CD14-positive monocyte (primary cell): ENCODE data around the gene ABCG4. TPM values are rescaled to one million over a fixed set of nuclear protein-coding genes. Genes with fewer than 3 reads are reported as not detected.
A peak's percentile ranks its signal among the peaks of the same experiment; 100 is the strongest.

Source experiments
- DNase-seq, 3 donors: peaks; one replicate each; pipeline ENCODE4 v3.0.0-alpha.2; 2011 to 2022
- H2AFZ ChIP-seq: 2 replicates; pipeline ENCODE4 v1.6.0; 2012; ENCODE audit warnings: mild to moderate bottlenecking, low read depth, low read length, inconsistent platforms; ENCODE audit not compliant: insufficient read depth, poor library complexity, severe bottlenecking
- H3K27ac ChIP-seq, 2 donors: 1 replicate in 1 of 2; 2 replicates in 1 of 2; pipeline ENCODE4 v1.5.1; 2012 to 2013; ENCODE audit warnings: low read length in 2 of 2, control low read depth in 1 of 2, inconsistent platforms in 1 of 2, low read depth in 1 of 2, mild to moderate bottlenecking in 1 of 2
- H3K27me3 ChIP-seq, 2 donors: one replicate each; pipeline versions ENCODE4 v1.6.0 to v1.6.1; 2011 to 2013; ENCODE audit warnings: low read length in 2 of 2; ENCODE audit not compliant: control insufficient read depth in 2 of 2, insufficient read depth in 2 of 2
- H3K36me3 ChIP-seq, 2 donors: replicated peaks in 1 of 2; 1 replicate in 1 of 2; 2 replicates in 1 of 2; pipeline versions ENCODE4 v1.5.1 to v1.6.1; 2012 to 2013; ENCODE audit warnings: low read length in 2 of 2, control low read depth in 1 of 2, inconsistent platforms in 1 of 2, mild to moderate bottlenecking in 1 of 2; ENCODE audit not compliant: insufficient read depth in 2 of 2, control insufficient read depth in 1 of 2
- H3K4me1 ChIP-seq, 2 donors: 1 replicate in 1 of 2; 2 replicates in 1 of 2; pipeline versions ENCODE4 v1.5.1 to v1.6.1; 2012 to 2013; ENCODE audit warnings: low read length in 2 of 2, control low read depth in 1 of 2, inconsistent platforms in 1 of 2, mild to moderate bottlenecking in 1 of 2, moderate library complexity in 1 of 2; ENCODE audit not compliant: insufficient read depth in 2 of 2, control insufficient read depth in 1 of 2
- H3K4me2 ChIP-seq: replicated peaks from 2 replicates; pipeline ENCODE3; 2012; ENCODE audit warnings: low read length, moderate library complexity, mild to moderate bottlenecking; ENCODE audit not compliant: poor library complexity, severe bottlenecking; ENCODE audit errors: extremely low read depth
- H3K4me3 ChIP-seq, 3 experiments: fragments of 200-600 bp in 1 of 3; sonication (generic) in 1 of 3; replicated peaks in 1 of 3; 1 replicate in 2 of 3; 2 replicates in 1 of 3; pipeline ENCODE4 v1.5.1; 2011 to 2013; ENCODE audit warnings: low read length in 3 of 3, mild to moderate bottlenecking in 3 of 3, control low read depth in 2 of 3, low read depth in 2 of 3, inconsistent platforms in 1 of 3, moderate library complexity in 1 of 3
- H3K79me2 ChIP-seq: 2 replicates; pipeline ENCODE4 v1.6.0; 2012; ENCODE audit warnings: mild to moderate bottlenecking, control low read depth, inconsistent platforms, low read length, moderate library complexity; ENCODE audit not compliant: insufficient read depth
- H3K9ac ChIP-seq: 2 replicates; pipeline ENCODE4 v1.6.0; 2017; ENCODE audit warnings: low read length, mild to moderate bottlenecking; ENCODE audit not compliant: insufficient read depth, poor library complexity, severe bottlenecking
- H3K9me3 ChIP-seq, 2 donors: replicated peaks in 1 of 2; 1 replicate in 1 of 2; 2 replicates in 1 of 2; pipeline versions ENCODE4 v1.5.1 to v1.6.1; 2012 to 2013; ENCODE audit warnings: low read length in 2 of 2, control low read depth in 1 of 2; ENCODE audit not compliant: control insufficient read depth in 1 of 2, insufficient read depth in 1 of 2
- H4K20me1 ChIP-seq: 2 replicates; pipeline ENCODE4 v1.6.0; 2012; ENCODE audit warnings: mild to moderate bottlenecking, low read length, control low read depth, moderate library complexity; ENCODE audit not compliant: insufficient read depth
- H3K27ac Mint-ChIP-seq, 7 donors: one replicate each; pipeline ENCODE4 v1.8.0; 2020; ENCODE audit warnings: mild to moderate bottlenecking in 7 of 7, mixed read lengths in 7 of 7, moderate library complexity in 6 of 7, inconsistent platforms in 2 of 7
- H3K27me3 Mint-ChIP-seq, 3 donors: one replicate each; pipeline ENCODE4 v1.8.0; 2021 to 2022; ENCODE audit warnings: low read depth in 3 of 3, mild to moderate bottlenecking in 3 of 3, mixed read lengths in 3 of 3, moderate library complexity in 3 of 3, inconsistent platforms in 1 of 3
- H3K36me3 Mint-ChIP-seq, 2 donors: one replicate each; pipeline ENCODE4 v1.8.0; 2020; ENCODE audit warnings: mixed read lengths in 2 of 2, inconsistent platforms in 1 of 2, mild to moderate bottlenecking in 1 of 2
- H3K4me1 Mint-ChIP-seq: one replicate; pipeline ENCODE4 v1.8.0; 2020; ENCODE audit warnings: mild to moderate bottlenecking, mixed read lengths
- H3K4me3 Mint-ChIP-seq, 2 donors: one replicate each; pipeline ENCODE4 v1.8.0; 2020; ENCODE audit warnings: mild to moderate bottlenecking in 2 of 2, mixed read lengths in 2 of 2, moderate library complexity in 1 of 2
- H3K9me3 Mint-ChIP-seq, 7 donors: one replicate each; pipeline ENCODE4 v1.8.0; 2020 to 2022; ENCODE audit warnings: mixed read lengths in 7 of 7, mild to moderate bottlenecking in 6 of 7, moderate library complexity in 6 of 7, inconsistent platforms in 2 of 7
- CTCF ChIP-seq: fragments of 200-600 bp; IDR thresholded peaks from one replicate; pipeline ENCODE4 v1.8.0; 2022; ENCODE audit warnings: antibody characterized with exemption, mild to moderate bottlenecking
- WGBS: methylation state at CpG from one replicate; pipeline ENCODE4 v1.1.5; 2013; ENCODE audit warnings: missing lambda C conversion rate; ENCODE audit not compliant: insufficient coverage; 5-methylcytosine and 5-hydroxymethylcytosine counted together
- intact Hi-C, 2 donors: fragments of 100-400 bp; cut with micrococcal nuclease; formaldehyde crosslinking; loops; one replicate each; pipeline versions ENCODE4 v1.15.0 to v1.15.1; 2023
- polyA plus RNA-seq, 3 donors: library from polyadenylated mRNA; depleted of rRNA in 1 of 3; unstranded in 2 of 3; stranded (reverse) in 1 of 3; fragments of 300-500 nt in 2 of 3; fragments of >200 nt in 1 of 3; fragmentation: Illumina TruSeq in 2 of 3; gene quantifications; 1 replicate in 2 of 3; 2 replicates in 1 of 3; pipeline ENCODE4 v1.2.3, GENCODE V29; 2012 to 2021

ABCG4 gene
- polyA plus RNA-seq, 3 donors, result 0.04 TPM; not detected in 2

- DNase-seq, result no peak
- WGBS, result 80% methylated on average over 1 of the region's 4 CpGs
- intact Hi-C loops, result no loop called here
- Mint-ChIP-seq H3K27ac (no peak overlapping the region), H3K9me3 (peaks cover 0 to 22% (median 0%) of the 10 kb centered on the region in 7 donors), H3K4me1 (peaks cover 27% of the 10 kb centered on the region), H3K4me3 (peak overlapping the region in 1 of 2 donors; percentile 35), H3K27me3 (peaks cover 56 to 75% (median 68%) of the 10 kb centered on the region in 3 donors), H3K36me3 (peaks cover 0 to 2% of the 10 kb centered on the region in 2 donors)
- Histone ChIP-seq H4K20me1 (no peaks in the 10 kb centered on the region), H3K27ac (no peak overlapping the region), H3K9ac (no peak overlapping the region), H3K4me1 (peaks cover 12 to 18% of the 10 kb centered on the region in 2 donors), H3K4me3 (no peak overlapping the region), H3K27me3 (peaks cover 32 to 40% of the 10 kb centered on the region in 2 donors), H2AFZ (no peak overlapping the region), H3K79me2 (no peaks in the 10 kb centered on the region), H3K4me2 (no peak overlapping the region), H3K9me3 (peaks cover 0 to 11% of the 10 kb centered on the region in 2 donors), H3K36me3 (no peaks in the 10 kb centered on the region)
- TF ChIP-seq CTCF, result no peak
Measured at GRCh38 chr11:119152604-119153003, 3.8 kb downstream of the ABCG4 start.

- Histone ChIP-seq H3K79me2 (no peaks in the 10 kb centered on the region), H2AFZ (no peak overlapping the region), H3K4me3 (no peak overlapping the region), H3K9ac (no peak overlapping the region), H3K9me3 (peaks cover 0 to 6% of the 10 kb centered on the region in 2 donors), H3K27ac (no peak overlapping the region), H4K20me1 (no peaks in the 10 kb centered on the region), H3K4me1 (peaks cover 12 to 18% of the 10 kb centered on the region in 2 donors), H3K36me3 (no peaks in the 10 kb centered on the region), H3K27me3 (peaks cover 26 to 34% of the 10 kb centered on the region in 2 donors), H3K4me2 (no peak overlapping the region)
- Mint-ChIP-seq H3K4me1 (peaks cover 24% of the 10 kb centered on the region), H3K4me3 (no peak overlapping the region), H3K36me3 (no peaks in the 10 kb centered on the region), H3K9me3 (peaks cover 0 to 22% (median 0%) of the 10 kb centered on the region in 7 donors), H3K27ac (no peak overlapping the region), H3K27me3 (peaks cover 50 to 71% (median 62%) of the 10 kb centered on the region in 3 donors)
- peak; percentile 11 for TF ChIP-seq CTCF
- intact Hi-C loops, result no loop called here
- no peak for DNase-seq
- 97% methylated on average over 3 of the region's 9 CpGs for WGBS
Measured at GRCh38 chr11:119153049-119153818, 4.4 kb downstream of the ABCG4 start.
